T1000 (cell line): ENCODE results near the gene MAPKAPK3.
A peak's percentile ranks its signal among the peaks of the same experiment; 100 is the strongest.

Source experiments
- DNase-seq: peaks from one replicate; lab custom pipeline; 2025; ENCODE audit warnings: mixed read lengths; lab: John Stamatoyannopoulos, UW

The MAPKAPK3 gene

DNA sequence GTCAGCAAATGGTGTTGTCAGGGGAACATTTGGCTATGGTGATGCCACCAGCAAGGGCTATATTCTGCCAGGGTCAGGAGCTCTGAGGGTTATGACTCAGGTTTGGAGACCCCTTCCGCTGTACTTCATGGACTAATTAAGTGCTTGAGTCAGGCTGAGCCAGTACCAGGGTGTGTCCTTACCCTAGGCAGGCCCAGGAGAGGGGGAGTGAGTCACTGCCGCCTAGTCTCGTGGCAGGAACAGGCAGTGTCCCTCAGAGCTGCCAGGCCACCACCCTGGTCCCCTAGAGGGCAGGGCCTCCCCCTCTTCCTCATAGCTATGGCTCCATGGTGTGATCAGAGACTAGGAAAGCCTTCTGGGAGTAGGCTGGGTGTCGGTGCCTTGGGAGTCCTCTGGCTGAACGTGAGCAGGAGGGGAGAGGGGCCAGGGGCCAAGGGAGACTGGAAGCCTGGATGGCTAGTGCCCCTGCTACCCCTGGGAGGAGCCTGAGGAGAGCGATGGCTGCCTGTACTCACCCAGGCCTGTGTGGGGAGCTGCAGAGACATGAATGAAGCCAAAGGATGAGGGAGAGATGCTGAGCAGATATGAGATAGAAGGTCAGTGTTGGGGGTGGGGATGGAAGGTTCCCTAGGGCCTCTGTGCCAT, 10.6 kb downstream of the MAPKAPK3 start:
- DNase-seq, result peak; percentile 90

DNA sequence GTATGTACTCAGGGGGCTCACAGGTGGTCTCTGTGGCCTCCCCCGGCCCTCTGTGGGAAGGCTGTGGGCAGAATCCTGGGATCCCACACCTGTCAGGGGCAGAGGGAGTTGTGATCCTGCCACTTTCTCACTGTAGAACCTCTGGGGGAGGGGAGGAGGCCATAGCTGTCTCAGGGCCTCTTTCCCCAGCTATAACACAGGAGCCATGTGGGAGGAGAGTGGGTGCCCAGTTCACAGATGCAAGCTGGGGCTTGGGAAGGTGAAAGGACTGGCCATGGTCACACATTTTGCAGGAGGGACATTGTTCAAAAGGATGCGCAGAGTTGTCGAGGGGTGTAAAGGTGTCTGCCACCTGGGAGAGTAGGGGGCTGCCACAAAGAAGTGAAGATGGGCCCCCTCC, 11.7 kb downstream of the MAPKAPK3 start:
- no peak for DNase-seq

DNA sequence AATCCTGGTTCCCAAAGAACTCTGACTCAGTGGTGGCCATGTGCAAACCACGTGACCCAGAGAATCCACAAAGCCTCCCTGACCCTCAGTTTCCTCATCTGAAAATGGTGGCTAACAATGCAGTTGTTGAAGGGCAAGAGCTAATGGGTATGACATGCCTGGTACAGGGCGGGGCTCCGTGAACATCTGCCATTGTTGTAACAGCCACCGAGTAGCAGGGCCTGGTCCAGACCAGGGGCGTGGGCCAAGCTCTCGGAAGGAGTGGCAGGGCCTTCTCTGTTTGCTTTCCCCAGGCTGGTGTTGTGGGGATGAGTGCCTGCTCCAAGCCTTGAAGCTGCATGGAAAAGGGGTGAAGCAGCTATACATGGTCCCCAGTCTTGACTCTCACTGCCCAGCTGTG, 13.4 kb downstream of the MAPKAPK3 start:
- DNase-seq, result no peak

- DNase-seq, result no peak
Measured at GRCh38 chr3:50630877-50631276, 13.9 kb downstream of the MAPKAPK3 start.

GRCh38 chr3:50632450-50632849, 15.5 kb downstream of the MAPKAPK3 start:
- DNase-seq, result no peak

- DNase-seq, result no peak
Measured at GRCh38 chr3:50633230-50633790, 16.4 kb downstream of the MAPKAPK3 start.

DNA sequence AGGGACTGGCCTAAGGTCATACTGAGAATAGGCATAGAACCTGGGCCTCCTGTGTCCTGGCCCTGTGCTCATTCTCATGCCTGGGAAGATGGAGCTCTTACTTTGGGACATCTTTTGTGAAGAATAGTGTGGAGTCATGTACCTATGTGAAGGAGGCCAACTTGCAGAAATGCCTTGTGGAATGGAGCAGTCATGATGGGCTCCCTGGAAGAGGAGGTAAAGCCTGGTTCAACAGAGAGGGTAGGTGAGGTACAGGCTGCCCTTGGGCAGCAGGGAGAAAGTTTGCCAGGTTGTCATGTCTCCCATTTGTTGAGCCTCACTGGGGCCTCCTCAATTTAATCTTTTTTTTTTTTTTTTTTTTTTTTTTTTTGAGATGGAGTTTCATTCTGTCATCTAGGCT, 18.1 kb downstream of the MAPKAPK3 start:
- DNase-seq, result no peak

DNA sequence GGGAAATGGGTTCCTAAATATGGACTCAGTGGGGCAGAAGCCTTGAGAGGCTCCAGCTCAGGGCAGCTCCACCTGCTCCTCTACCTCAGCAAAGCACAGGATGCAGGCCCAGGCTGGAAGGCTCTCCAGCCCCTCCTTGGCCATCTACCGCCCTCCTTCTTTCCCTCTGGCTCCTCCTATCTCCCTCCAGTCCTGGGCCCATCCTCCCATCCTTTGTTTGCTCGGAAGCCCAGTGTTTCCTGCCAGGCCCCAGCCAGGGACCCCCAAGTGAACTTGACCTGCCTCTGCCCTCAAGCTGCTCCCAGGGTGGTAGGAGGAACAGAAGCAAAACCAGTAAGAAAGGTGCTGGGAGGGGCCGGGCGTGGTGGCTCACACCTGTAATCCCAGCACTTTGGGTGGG, 20.1 kb downstream of the MAPKAPK3 start:
- DNase-seq, result no peak

DNA sequence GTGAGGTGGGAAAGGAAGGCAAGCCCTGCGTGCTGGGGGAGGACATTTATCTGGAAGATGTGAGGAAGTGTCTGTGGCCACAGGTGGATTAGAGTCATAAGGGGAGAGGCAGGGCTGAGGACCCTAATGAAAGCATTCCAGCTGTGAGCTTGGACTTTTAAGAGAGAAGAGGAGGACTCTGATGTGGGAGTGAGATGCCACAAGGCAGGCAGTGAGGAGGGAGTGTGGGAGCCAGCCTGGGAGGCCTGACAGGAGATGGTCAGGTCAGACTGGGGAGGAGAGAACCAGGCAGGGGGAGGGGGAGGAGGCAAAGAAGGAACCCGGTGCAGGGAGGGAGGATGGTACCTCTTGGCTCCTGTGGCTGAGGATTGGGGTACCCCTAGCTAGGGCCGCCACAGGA, 21.0 kb downstream of the MAPKAPK3 start:
- no peak for DNase-seq

- DNase-seq, result peak; percentile 69
Measured at GRCh38 chr3:50639055-50639494, 22.1 kb downstream of the MAPKAPK3 start.

DNA sequence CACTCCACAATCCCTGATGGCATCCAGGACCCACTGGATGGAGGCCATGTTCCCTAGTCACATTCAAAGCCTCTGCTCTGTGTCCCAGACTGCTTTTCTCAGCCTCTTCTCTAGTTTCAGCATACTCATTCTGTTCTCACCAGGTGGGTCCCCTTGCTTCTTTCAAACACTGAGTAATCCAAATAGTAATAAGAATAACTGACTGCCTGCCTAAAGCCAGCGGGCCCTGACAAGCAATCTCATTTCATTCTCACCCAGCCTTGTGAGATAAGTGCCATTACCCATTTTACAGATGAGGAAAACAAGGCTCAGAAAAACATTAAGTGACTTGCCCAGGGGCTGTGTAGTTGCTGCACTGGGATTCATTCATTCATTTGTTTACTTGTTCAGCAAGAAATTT, 25.4 kb downstream of the MAPKAPK3 start:
- DNase-seq, result no peak

- DNase-seq, result no peak
Measured at GRCh38 chr3:50644561-50644960, 27.6 kb downstream of the MAPKAPK3 start.

GRCh38 chr3:50645378-50645777, 28.4 kb downstream of the MAPKAPK3 start:
- no peak for DNase-seq

- DNase-seq, result no peak
Measured at GRCh38 chr3:50648313-50648712, 31.4 kb downstream of the MAPKAPK3 start.

GRCh38 chr3:50648944-50649343, 32.0 kb downstream of the MAPKAPK3 start:
- no peak for DNase-seq

DNA sequence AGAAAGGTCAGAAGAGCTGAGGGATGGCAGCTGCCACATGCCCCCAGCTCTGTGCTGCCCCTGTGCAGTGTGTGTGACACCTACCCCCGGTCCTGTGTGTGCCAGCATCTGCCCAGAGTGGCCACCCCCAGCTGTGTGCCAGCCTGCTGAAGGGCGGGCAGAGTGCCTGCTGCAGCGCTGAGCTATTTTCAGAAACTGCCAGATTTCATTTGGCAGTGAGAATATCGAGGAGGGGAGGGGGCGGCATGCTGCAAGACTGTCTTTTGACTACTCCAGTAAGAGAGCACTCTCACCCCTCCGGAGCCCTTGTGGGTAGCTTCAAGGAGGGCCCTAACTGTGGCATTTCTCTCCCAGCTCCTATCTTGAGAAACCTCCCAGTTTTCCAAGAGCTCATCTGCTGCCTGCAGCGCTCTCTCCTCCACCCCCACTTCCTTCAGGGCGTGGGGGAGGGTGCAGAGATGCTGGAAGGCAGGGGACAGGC, 32.5 kb downstream of the MAPKAPK3 start:
- DNase-seq, result no peak

DNA sequence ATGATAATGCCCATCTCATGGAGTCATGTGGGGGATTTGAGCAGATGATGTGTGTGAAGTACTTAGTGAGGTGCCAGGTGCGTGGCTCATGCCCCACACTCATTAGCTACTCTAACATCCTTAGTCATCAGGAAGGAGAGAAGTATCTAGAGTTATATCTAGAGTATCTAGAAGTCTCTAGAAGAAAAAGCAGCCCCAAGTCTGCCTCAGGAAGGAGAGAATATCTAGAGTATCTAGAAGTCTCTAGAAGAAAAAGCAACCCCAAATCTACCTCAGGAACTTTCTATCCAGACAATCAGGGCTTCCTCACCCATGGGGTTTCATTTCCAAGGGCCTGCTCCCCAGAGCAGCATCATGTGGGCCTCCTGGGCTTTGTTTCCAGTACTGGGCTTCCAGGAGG, 33.1 kb downstream of the MAPKAPK3 start:
- DNase-seq, result no peak

- DNase-seq, result no peak
Measured at GRCh38 chr3:50651445-50651844, 34.5 kb downstream of the MAPKAPK3 start.

DNA sequence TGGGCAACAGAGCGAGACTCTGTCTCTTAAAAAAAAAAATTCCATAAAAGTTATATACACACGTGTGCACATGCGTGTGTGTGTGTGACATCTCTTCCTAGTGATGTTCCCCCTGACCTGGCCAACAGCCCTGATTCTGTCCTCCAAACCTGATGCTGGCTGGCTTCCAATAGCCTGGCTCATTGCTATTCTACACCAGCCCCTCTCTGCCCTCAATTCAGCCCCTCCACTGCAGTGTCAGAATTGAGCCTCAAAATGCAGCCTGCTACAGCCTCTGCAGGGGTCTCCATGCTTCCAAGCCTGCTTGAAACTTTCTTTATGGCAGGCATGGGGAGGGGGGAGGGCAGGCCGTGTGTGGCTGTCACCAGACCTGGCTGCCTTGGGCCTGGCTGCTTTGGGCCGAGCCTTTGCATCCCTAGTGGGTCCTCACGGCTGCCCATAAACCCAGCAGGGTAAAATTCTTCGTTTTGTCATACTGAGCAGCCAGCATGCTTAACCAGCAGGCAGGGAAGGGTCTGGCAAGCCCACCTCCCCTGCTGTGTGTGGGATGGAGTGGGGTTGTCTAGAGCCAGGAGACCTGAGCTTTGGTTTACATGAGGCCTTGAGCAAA, 35.1 kb downstream of the MAPKAPK3 start:
- no peak for DNase-seq

DNA sequence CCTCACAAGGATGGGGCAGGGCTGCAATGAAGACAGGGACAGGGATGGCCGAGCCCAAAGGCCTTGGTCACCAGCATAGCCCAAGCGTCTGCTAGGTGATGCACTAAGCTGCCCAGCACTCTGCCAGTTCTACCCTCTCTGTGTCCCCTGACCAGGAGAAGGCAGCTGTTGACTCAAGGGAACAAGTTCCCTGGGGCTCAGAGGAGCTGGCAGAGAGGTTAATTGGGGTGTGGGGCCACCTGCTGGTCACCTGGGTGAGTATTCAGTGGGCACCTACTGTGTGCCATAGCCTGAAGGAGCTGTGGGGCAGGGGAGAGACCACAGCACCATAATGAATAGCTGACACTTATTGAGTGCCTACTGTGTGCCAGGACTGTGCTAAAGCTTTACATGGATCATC, 35.8 kb downstream of the MAPKAPK3 start:
- no peak for DNase-seq

GRCh38 chr3:50653937-50654595, 37.1 kb downstream of the MAPKAPK3 start:
- no peak for DNase-seq

DNA sequence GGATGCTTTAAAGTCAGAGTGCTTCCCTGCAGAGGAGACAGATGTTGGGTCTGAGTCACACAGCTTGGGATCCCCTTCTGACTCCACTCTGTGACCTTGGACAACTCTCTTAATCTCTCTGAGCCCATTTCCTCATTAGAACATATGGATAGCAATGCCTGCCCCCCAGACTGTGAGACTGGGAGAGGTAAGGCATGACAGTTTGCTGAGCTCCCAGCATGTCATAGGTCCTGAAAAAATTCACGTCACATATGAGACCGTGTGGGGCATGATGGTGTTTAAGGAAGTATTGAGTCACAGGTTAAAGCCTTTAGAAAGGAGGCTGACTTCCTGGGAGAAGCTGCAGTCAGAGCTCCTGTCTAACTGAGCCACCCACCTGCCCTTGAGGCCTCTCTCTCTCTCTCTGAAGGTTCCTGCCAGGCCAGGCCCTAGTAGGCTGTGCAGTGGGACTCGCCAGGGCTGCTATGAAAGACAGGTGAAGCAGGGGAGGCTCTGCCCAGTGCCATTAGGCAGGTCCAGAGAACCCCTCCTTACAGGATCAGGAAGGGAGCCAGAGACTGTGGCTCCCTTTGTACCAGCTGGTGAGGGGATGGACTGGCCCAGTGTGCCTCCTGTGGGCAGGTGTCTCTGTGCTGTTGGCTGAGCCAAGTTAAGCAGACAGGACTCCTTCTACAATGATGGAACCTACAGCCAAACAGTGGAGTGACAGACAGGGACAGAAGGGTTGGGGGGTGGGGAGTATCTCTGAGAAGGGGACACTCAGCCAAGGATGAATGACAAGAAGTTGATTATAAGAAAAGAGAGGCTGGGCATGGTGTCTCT, 38.3 kb downstream of the MAPKAPK3 start:
- DNase-seq, result no peak
